Breast epithelium (tissue), 3 donors: ENCODE measurements around the gene DAB2IP.

Experiments
- CTCF ChIP-seq, 3 donors: fragments of 450-650 bp; IDR thresholded peaks; one replicate each; pipeline ENCODE4 v1.5.1; 2016 to 2017; ENCODE audit warnings: antibody characterized with exemption in 3 of 3, mild to moderate bottlenecking in 3 of 3, moderate library complexity in 3 of 3
- POLR2A ChIP-seq: fragments of 450-650 bp; IDR thresholded peaks from one replicate; pipeline ENCODE4 v1.6.1; 2016; ENCODE audit warnings: antibody characterized with exemption, mild to moderate bottlenecking, moderate library complexity

DNA sequence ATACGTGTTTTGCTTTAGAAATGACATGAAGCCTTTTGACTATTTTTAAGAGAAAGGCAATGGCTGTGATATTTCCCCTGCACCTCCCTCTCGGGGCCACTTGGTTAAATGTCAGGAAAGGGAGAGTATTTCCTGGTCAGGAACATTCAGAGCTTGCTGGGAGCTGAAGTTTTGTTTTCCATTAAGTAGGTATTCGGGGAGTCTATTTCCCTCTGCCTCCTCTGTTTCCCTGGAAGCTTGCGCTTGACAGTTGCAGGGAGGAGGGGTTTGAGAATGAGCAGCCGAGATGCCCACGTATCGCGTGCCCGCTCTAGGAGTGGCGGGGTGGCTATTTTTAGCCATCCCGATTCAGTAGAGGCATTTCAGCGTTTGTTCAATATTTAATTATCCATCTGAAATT is 6.7 kb downstream of the DAB2IP start:
- TF ChIP-seq CTCF (IDR thresholded peaks at IDR 0.05) = no peak
- no peak for TF ChIP-seq POLR2A
